CD14-positive monocyte (primary cell): Measurements from ENCODE around the gene PLCL2. TPM values are rescaled to one million over a fixed set of nuclear protein-coding genes. Genes with fewer than 3 reads are reported as not detected.

ENCODE experiments used
- DNase-seq, 3 donors: peaks; one replicate each; pipeline ENCODE4 v3.0.0-alpha.2; 2011 to 2022
- H2AFZ ChIP-seq: 2 replicates; pipeline ENCODE4 v1.6.0; 2012; ENCODE audit warnings: mild to moderate bottlenecking, low read depth, low read length, inconsistent platforms; ENCODE audit not compliant: insufficient read depth, poor library complexity, severe bottlenecking
- H3K27ac ChIP-seq, 2 donors: 1 replicate in 1 of 2; 2 replicates in 1 of 2; pipeline ENCODE4 v1.5.1; 2012 to 2013; ENCODE audit warnings: low read length in 2 of 2, control low read depth in 1 of 2, inconsistent platforms in 1 of 2, low read depth in 1 of 2, mild to moderate bottlenecking in 1 of 2
- H3K27me3 ChIP-seq, 2 donors: one replicate each; pipeline versions ENCODE4 v1.6.0 to v1.6.1; 2011 to 2013; ENCODE audit warnings: low read length in 2 of 2; ENCODE audit not compliant: control insufficient read depth in 2 of 2, insufficient read depth in 2 of 2
- H3K36me3 ChIP-seq, 2 donors: replicated peaks in 1 of 2; 1 replicate in 1 of 2; 2 replicates in 1 of 2; pipeline versions ENCODE4 v1.5.1 to v1.6.1; 2012 to 2013; ENCODE audit warnings: low read length in 2 of 2, control low read depth in 1 of 2, inconsistent platforms in 1 of 2, mild to moderate bottlenecking in 1 of 2; ENCODE audit not compliant: insufficient read depth in 2 of 2, control insufficient read depth in 1 of 2
- H3K4me1 ChIP-seq, 2 donors: 1 replicate in 1 of 2; 2 replicates in 1 of 2; pipeline versions ENCODE4 v1.5.1 to v1.6.1; 2012 to 2013; ENCODE audit warnings: low read length in 2 of 2, control low read depth in 1 of 2, inconsistent platforms in 1 of 2, mild to moderate bottlenecking in 1 of 2, moderate library complexity in 1 of 2; ENCODE audit not compliant: insufficient read depth in 2 of 2, control insufficient read depth in 1 of 2
- H3K4me2 ChIP-seq: replicated peaks from 2 replicates; pipeline ENCODE3; 2012; ENCODE audit warnings: low read length, moderate library complexity, mild to moderate bottlenecking; ENCODE audit not compliant: poor library complexity, severe bottlenecking; ENCODE audit errors: extremely low read depth
- H3K4me3 ChIP-seq, 3 experiments: fragments of 200-600 bp in 1 of 3; sonication (generic) in 1 of 3; replicated peaks in 1 of 3; 1 replicate in 2 of 3; 2 replicates in 1 of 3; pipeline ENCODE4 v1.5.1; 2011 to 2013; ENCODE audit warnings: low read length in 3 of 3, mild to moderate bottlenecking in 3 of 3, control low read depth in 2 of 3, low read depth in 2 of 3, inconsistent platforms in 1 of 3, moderate library complexity in 1 of 3
- H3K79me2 ChIP-seq: 2 replicates; pipeline ENCODE4 v1.6.0; 2012; ENCODE audit warnings: mild to moderate bottlenecking, control low read depth, inconsistent platforms, low read length, moderate library complexity; ENCODE audit not compliant: insufficient read depth
- H3K9ac ChIP-seq: 2 replicates; pipeline ENCODE4 v1.6.0; 2017; ENCODE audit warnings: low read length, mild to moderate bottlenecking; ENCODE audit not compliant: insufficient read depth, poor library complexity, severe bottlenecking
- H3K9me3 ChIP-seq, 2 donors: replicated peaks in 1 of 2; 1 replicate in 1 of 2; 2 replicates in 1 of 2; pipeline versions ENCODE4 v1.5.1 to v1.6.1; 2012 to 2013; ENCODE audit warnings: low read length in 2 of 2, control low read depth in 1 of 2; ENCODE audit not compliant: control insufficient read depth in 1 of 2, insufficient read depth in 1 of 2
- H4K20me1 ChIP-seq: 2 replicates; pipeline ENCODE4 v1.6.0; 2012; ENCODE audit warnings: mild to moderate bottlenecking, low read length, control low read depth, moderate library complexity; ENCODE audit not compliant: insufficient read depth
- H3K27ac Mint-ChIP-seq, 7 donors: one replicate each; pipeline ENCODE4 v1.8.0; 2020; ENCODE audit warnings: mild to moderate bottlenecking in 7 of 7, mixed read lengths in 7 of 7, moderate library complexity in 6 of 7, inconsistent platforms in 2 of 7
- H3K27me3 Mint-ChIP-seq, 3 donors: one replicate each; pipeline ENCODE4 v1.8.0; 2021 to 2022; ENCODE audit warnings: low read depth in 3 of 3, mild to moderate bottlenecking in 3 of 3, mixed read lengths in 3 of 3, moderate library complexity in 3 of 3, inconsistent platforms in 1 of 3
- H3K36me3 Mint-ChIP-seq, 2 donors: one replicate each; pipeline ENCODE4 v1.8.0; 2020; ENCODE audit warnings: mixed read lengths in 2 of 2, inconsistent platforms in 1 of 2, mild to moderate bottlenecking in 1 of 2
- H3K4me1 Mint-ChIP-seq: one replicate; pipeline ENCODE4 v1.8.0; 2020; ENCODE audit warnings: mild to moderate bottlenecking, mixed read lengths
- H3K4me3 Mint-ChIP-seq, 2 donors: one replicate each; pipeline ENCODE4 v1.8.0; 2020; ENCODE audit warnings: mild to moderate bottlenecking in 2 of 2, mixed read lengths in 2 of 2, moderate library complexity in 1 of 2
- H3K9me3 Mint-ChIP-seq, 7 donors: one replicate each; pipeline ENCODE4 v1.8.0; 2020 to 2022; ENCODE audit warnings: mixed read lengths in 7 of 7, mild to moderate bottlenecking in 6 of 7, moderate library complexity in 6 of 7, inconsistent platforms in 2 of 7
- CTCF ChIP-seq: fragments of 200-600 bp; IDR thresholded peaks from one replicate; pipeline ENCODE4 v1.8.0; 2022; ENCODE audit warnings: antibody characterized with exemption, mild to moderate bottlenecking
- WGBS: methylation state at CpG from one replicate; pipeline ENCODE4 v1.1.5; 2013; ENCODE audit warnings: missing lambda C conversion rate; ENCODE audit not compliant: insufficient coverage; 5-methylcytosine and 5-hydroxymethylcytosine counted together
- intact Hi-C, 2 donors: fragments of 100-400 bp; cut with micrococcal nuclease; formaldehyde crosslinking; loops; one replicate each; pipeline versions ENCODE4 v1.15.0 to v1.15.1; 2023
- polyA plus RNA-seq, 3 donors: library from polyadenylated mRNA; depleted of rRNA in 1 of 3; unstranded in 2 of 3; stranded (reverse) in 1 of 3; fragments of 300-500 nt in 2 of 3; fragments of >200 nt in 1 of 3; fragmentation: Illumina TruSeq in 2 of 3; gene quantifications; 1 replicate in 2 of 3; 2 replicates in 1 of 3; pipeline ENCODE4 v1.2.3, GENCODE V29; 2012 to 2021

The PLCL2 gene
- polyA plus RNA-seq, 3 donors = 18.8 to 32.5 (median 26.8) TPM

- intact Hi-C loops = no loop called here
- Histone ChIP-seq H3K27ac (no peak overlapping the region), H2AFZ (no peak overlapping the region), H3K36me3 (no peaks in the 10 kb centered on the region), H4K20me1 (peaks cover 100% of the 10 kb centered on the region), H3K4me1 (no peaks in the 10 kb centered on the region), H3K9me3 (no peaks in the 10 kb centered on the region), H3K9ac (no peak overlapping the region), H3K4me2 (no peak overlapping the region), H3K4me3 (no peak overlapping the region), H3K79me2 (peaks cover 99% of the 10 kb centered on the region), H3K27me3 (no peaks in the 10 kb centered on the region)
- H3K27ac Mint-ChIP-seq = no peak overlapping the region
- H3K4me3 Mint-ChIP-seq = no peak overlapping the region
- peaks cover 31% of the 10 kb centered on the region for H3K4me1 Mint-ChIP-seq
- peaks cover 0 to 1% (median 1%) of the 10 kb centered on the region in 3 donors for H3K27me3 Mint-ChIP-seq
- no peak for TF ChIP-seq CTCF
- no CpG with 5 or more reads among the region's 1 CpG for WGBS
- H3K36me3 Mint-ChIP-seq = peaks cover 16 to 17% of the 10 kb centered on the region in 2 donors
- H3K9me3 Mint-ChIP-seq = no peaks in the 10 kb centered on the region
- DNase-seq = no peak
Measured at GRCh38 chr3:16942955-16943354, 58.2 kb downstream of the PLCL2 start.

GRCh38 chr3:16943857-16944256 is 59.1 kb downstream of the PLCL2 start:
- Histone ChIP-seq H4K20me1 (peaks cover 100% of the 10 kb centered on the region), H3K4me3 (no peak overlapping the region), H3K4me1 (no peaks in the 10 kb centered on the region), H3K4me2 (no peak overlapping the region), H3K36me3 (no peaks in the 10 kb centered on the region), H3K9me3 (no peaks in the 10 kb centered on the region), H3K9ac (no peak overlapping the region), H2AFZ (no peak overlapping the region), H3K27ac (no peak overlapping the region), H3K79me2 (peaks cover 99% of the 10 kb centered on the region), H3K27me3 (no peaks in the 10 kb centered on the region)
- Mint-ChIP-seq H3K27ac (no peak overlapping the region), H3K36me3 (peaks cover 16 to 17% of the 10 kb centered on the region in 2 donors), H3K9me3 (no peaks in the 10 kb centered on the region), H3K27me3 (peaks cover 0 to 1% (median 1%) of the 10 kb centered on the region in 3 donors), H3K4me1 (peaks cover 26% of the 10 kb centered on the region), H3K4me3 (no peak overlapping the region)
- DNase-seq = no peak
- intact Hi-C loops = no loop called here
- TF ChIP-seq CTCF = no peak
